ENCODE data around the gene SWSAP1.

Gene SWSAP1

GRCh38 chr19:11421371-11422098 lies 47.1 kb downstream of the SWSAP1 start:
- TF ChIP-seq, protein P1, sequence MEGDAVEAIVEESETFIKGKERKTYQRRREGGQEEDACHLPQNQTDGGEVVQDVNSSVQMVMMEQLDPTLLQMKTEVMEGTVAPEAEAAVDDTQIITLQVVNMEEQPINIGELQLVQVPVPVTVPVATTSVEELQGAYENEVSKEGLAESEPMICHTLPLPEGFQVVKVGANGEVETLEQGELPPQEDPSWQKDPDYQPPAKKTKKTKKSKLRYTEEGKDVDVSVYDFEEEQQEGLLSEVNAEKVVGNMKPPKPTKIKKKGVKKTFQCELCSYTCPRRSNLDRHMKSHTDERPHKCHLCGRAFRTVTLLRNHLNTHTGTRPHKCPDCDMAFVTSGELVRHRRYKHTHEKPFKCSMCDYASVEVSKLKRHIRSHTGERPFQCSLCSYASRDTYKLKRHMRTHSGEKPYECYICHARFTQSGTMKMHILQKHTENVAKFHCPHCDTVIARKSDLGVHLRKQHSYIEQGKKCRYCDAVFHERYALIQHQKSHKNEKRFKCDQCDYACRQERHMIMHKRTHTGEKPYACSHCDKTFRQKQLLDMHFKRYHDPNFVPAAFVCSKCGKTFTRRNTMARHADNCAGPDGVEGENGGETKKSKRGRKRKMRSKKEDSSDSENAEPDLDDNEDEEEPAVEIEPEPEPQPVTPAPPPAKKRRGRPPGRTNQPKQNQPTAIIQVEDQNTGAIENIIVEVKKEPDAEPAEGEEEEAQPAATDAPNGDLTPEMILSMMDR (IDR thresholded peaks at IDR 0.05), result no peak

DNA sequence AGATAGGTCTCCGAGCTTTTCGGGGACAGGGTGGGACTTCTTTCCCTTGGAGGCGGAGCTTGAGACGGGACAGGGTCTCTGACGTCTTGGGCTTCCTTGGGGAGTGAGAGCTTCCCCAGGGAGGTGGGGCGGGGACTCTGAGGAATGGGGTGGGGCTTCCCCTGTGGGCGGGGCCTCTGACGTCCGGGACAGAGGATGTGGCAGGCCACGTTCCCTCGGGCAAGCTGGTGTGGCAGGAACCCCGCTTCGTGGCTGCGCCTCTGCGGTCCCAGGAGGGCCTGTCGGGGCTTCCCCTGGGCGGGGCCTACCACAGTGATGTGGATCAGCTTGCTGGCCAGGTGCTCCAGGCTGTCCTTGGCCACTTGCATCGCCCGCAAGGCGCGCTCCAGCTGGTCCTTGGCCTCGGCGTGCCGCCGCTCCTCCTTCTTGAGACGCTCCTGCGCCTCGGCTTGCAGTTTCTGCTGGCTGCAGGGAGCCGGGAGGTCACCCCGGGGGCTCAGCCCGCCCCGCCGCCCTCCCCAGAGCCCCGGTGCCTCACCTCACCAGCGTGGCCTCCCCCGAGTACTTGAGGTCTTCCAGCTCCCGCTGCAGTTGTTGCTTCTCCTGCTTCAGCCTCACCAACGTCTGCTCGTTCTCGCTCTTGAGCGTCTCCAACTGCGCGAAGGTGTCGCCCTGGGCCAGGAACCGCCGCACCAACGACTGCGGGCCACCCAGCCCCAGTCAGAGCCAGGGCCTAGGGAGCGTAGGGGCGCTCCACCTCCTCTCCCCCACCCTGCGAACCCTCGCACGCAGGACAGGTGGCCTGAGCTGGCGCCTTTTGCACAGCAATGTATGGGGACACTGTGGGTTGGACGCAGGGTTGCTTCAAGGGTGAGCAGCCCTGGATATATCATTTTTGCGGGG lies 47.9 kb downstream of the SWSAP1 start:
- TF ChIP-seq, protein P1 (IDR thresholded peaks at IDR 0.05), result no peak

DNA sequence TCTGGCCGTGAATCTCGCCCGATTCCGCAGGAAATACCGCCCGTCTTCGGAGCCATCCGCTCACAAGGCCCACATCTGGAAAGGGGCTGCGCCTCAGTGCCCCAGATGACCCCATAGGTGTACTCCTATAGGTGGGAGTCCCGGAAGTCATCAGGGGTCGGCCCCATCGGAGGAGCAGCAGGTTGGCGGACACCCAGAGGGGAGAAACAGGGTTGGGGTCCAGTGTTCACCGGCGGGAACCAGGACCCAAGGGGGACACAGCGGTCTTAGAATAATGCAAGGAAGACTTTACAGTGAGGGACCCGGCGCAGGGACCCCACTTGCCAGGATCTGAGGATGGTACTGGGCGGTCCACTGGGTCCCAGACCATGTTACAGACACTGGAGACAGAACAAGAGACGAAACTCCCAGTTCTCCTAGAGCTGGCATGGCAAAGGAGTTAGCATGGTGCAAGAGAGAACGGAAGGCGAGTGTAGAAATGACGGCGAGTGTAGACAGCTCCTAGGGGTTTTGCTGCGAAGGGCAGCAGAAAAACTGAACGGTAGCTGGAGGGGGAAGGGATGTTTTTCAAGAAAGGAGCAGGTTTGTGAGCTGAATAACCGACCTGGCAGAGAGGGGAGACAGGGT lies 48.8 kb downstream of the SWSAP1 start:
- TF ChIP-seq, protein P1 (IDR thresholded peaks at IDR 0.05), result no peak

GRCh38 chr19:11423791-11424181 lies 49.3 kb downstream of the SWSAP1 start:
- TF ChIP-seq, protein P1 (IDR thresholded peaks at IDR 0.05), result no peak
